A673 (cell line): ENCODE data around the gene DZANK1. TPM values are rescaled to one million over a fixed set of nuclear protein-coding genes. Genes with fewer than 3 reads are reported as not detected.

ENCODE experiments used
- Bru-seq: library from RNA; stranded (reverse); fragments of 400-500 nt; gene quantifications from one replicate; lab custom pipeline; 2021; lab: Mats Ljungman, UMichigan
- BruChase-seq, 2 experiments: library from RNA; stranded (reverse); fragments of 400-500 nt; gene quantifications; one replicate each; lab custom pipeline; 2021; lab: Mats Ljungman, UMichigan
- BruUV-seq: library from RNA; stranded (reverse); fragments of 400-500 nt; replicated peaks from 2 replicates; lab custom pipeline; 2021; lab: Mats Ljungman, UMichigan
- CTCF ChIA-PET: fragments of 300-600 bp; sonication (Branson Sonifier 250); formaldehyde crosslinking; loops from one replicate; lab custom pipeline; 2022; ENCODE audit warnings: antibody characterized with exemption; lab: Charles Lee
- POLR2A ChIA-PET: fragments of 300-600 bp; sonication (Branson Sonifier 250); formaldehyde crosslinking; loops from one replicate; lab custom pipeline; 2022; ENCODE audit warnings: antibody characterized with exemption; ENCODE audit not compliant: low non-redundant PET; lab: Charles Lee
- DNase-seq: peaks from one replicate; pipeline ENCODE4 v3.0.0-alpha.2; 2015; ENCODE audit warnings: low spot score
- H3K27ac ChIP-seq: fragments of 200-600 bp; sonication (generic); 2 replicates; pipeline ENCODE4 v1.5.1; 2016; ENCODE audit warnings: mixed run types, low read depth, mild to moderate bottlenecking, mixed read lengths, antibody characterized with exemption, low read length; ENCODE audit not compliant: poor library complexity, severe bottlenecking
- H3K27me3 ChIP-seq: fragments of 200-600 bp; sonication (generic); replicated peaks from 2 replicates; pipeline ENCODE4 v1.6.1; 2017; ENCODE audit warnings: mixed run types, low read depth, mild to moderate bottlenecking, mixed read lengths, antibody characterized with exemption, low read length; ENCODE audit not compliant: insufficient read depth, poor library complexity
- H3K36me3 ChIP-seq: fragments of 200-600 bp; sonication (generic); 2 replicates; pipeline ENCODE4 v1.6.1; 2016; ENCODE audit warnings: mixed run types, mild to moderate bottlenecking, mixed read lengths, antibody characterized with exemption, low read length; ENCODE audit not compliant: insufficient read depth, poor library complexity, severe bottlenecking
- H3K4me1 ChIP-seq: fragments of 200-600 bp; sonication (generic); 2 replicates; pipeline ENCODE4 v1.6.1; 2017; ENCODE audit warnings: mixed run types, mild to moderate bottlenecking, mixed read lengths, antibody characterized with exemption, low read length; ENCODE audit not compliant: insufficient read depth, poor library complexity, severe bottlenecking
- H3K4me3 ChIP-seq: fragments of 200-600 bp; sonication (generic); 2 replicates; pipeline ENCODE4 v1.5.1; 2016; ENCODE audit warnings: low read depth, mixed run types, mild to moderate bottlenecking, mixed read lengths, low read length; ENCODE audit not compliant: poor library complexity, severe bottlenecking
- H3K9me3 ChIP-seq: fragments of 200-600 bp; sonication (generic); 2 replicates; pipeline ENCODE4 v1.6.1; 2016; ENCODE audit warnings: mixed run types, low read depth, mild to moderate bottlenecking, mixed read lengths, antibody characterized with exemption, low read length; ENCODE audit not compliant: poor library complexity, severe bottlenecking
- EZH2 ChIP-seq: fragments of 200-600 bp; sonication (generic); IDR thresholded peaks from 2 replicates; pipeline ENCODE4 v1.6.1; 2017; ENCODE audit warnings: borderline replicate concordance, low read depth, mild to moderate bottlenecking, mixed read lengths, antibody characterized with exemption, low read length; ENCODE audit not compliant: poor library complexity, severe bottlenecking
- intact Hi-C: fragments of 100-400 bp; cut with micrococcal nuclease; formaldehyde crosslinking; loops from one replicate; pipeline ENCODE4 v1.10.0; 2022; ENCODE audit not compliant: unreplicated experiment
- long read RNA-seq: library from polyadenylated mRNA; stranded (forward); transcript quantifications from one replicate; pipeline ENCODE4 v2.0.0, GENCODE V29; 2022
- total RNA-seq: library from RNA; stranded (reverse); gene quantifications from 2 replicates; pipeline ENCODE4 v1.2.3, GENCODE V29; 2021
- TF ChIP-seq, protein P1 (sequence below): fragments of 300-800, 200-600 bp; sonication (generic); conservative IDR thresholded peaks from 2 replicates; pipeline ENCODE4 v1.5.1; 2017; ENCODE audit warnings: low read depth, mild to moderate bottlenecking, antibody characterized with exemption, low read length, moderate library complexity, mixed read lengths

Gene DZANK1
- total RNA-seq, result 3.9 and 4.4 TPM in 2 replicates
- percentile 52 among the genes with signal in this experiment for Bru-seq, nascent RNA
- percentile 57 among the genes with signal in this experiment for BruChase-seq, experiment 1, labeled RNA remaining after a 2-hour chase
- BruChase-seq, experiment 2, labeled RNA remaining after a 6-hour chase, result percentile 48 among the genes with signal in this experiment
- long read RNA-seq, partial matches to known transcripts, result 1 of 2 reads
- long read RNA-seq, other reads (novel, unspliced or antisense), result 1 of 2 reads

DNA sequence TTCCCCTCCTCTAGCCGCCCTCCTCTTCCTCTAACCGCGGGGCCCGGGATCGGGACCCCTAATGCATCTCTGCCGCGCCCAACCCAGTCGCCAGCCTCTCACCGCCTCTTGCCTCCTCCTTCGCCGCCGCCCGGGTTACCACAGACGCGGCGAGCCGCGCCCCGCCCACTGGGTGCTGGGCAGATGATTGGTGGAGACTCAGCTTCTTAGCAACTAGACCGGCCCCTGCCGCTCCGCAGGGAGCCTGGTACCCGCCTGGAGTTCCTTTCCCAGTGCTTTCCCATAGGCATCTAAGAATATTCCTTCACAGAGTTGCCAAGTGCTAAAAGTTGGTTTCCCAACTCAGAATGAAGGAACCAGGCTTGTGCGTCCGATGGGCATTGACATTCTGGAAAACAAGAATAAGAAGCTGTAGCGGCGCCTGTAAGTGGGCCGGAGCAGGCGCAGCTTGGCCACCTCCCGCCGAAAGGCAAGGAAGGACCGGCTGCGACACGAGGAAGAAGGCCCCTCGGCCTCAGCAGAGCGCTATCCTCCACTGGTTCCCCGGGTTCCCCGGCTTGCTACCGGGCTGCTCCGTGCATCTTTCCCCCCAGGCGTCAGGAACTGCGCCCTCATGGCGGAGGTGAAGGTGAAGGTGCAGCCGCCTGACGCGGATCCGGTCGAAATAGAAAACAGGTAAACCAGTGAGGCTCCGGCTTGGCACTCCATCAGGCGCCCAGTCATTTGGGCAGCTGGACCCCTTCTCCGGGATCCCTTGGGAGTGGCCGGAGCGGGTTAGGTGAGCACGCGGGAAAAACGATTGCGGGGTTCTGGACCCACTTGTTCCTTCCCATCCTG lies at the start of gene DZANK1, which contains the start of gene POLR3F:
DZANK1 (minus strand) TSS at position 137 of the 837 bp plus-strand sequence. CDS start 1,672 bp downstream, outside the sequence.
POLR3F (plus strand) TSS at position 497 of the 837 bp plus-strand sequence; CDS start at position 614, 117 bp downstream.
- intact Hi-C loops, result no loop called here
- H3K27ac ChIP-seq, result peak within 1 kb of the TSS; percentile 96

GRCh38 chr20:18515973-18516372 lies 49.1 kb upstream of the DZANK1 start:
- no TSS peak for BruUV-seq
- no peak for DNase-seq
- CTCF ChIA-PET, result no interaction called here

More for the DNA sequence above, at the start of gene DZANK1, which contains the start of gene POLR3F:
- CTCF ChIA-PET, result interaction anchor here (0.5 to 1.0 kb wide), 2 partner anchors 81 to 790 kb away, joined by 3 read pairs; no protein-coding TSS in a partner anchor
- Histone ChIP-seq H3K4me3 (peak within 1 kb of the TSS; percentile 94), H3K9me3 (no peaks in the 10 kb centered on the region), H3K36me3 (peaks cover 3% of the 10 kb centered on the region), H3K4me1 (peaks cover 7% of the 10 kb centered on the region), H3K27me3 (no peaks in the 10 kb centered on the region)
- TF ChIP-seq EZH2, result no peak
- TF ChIP-seq, protein P1, sequence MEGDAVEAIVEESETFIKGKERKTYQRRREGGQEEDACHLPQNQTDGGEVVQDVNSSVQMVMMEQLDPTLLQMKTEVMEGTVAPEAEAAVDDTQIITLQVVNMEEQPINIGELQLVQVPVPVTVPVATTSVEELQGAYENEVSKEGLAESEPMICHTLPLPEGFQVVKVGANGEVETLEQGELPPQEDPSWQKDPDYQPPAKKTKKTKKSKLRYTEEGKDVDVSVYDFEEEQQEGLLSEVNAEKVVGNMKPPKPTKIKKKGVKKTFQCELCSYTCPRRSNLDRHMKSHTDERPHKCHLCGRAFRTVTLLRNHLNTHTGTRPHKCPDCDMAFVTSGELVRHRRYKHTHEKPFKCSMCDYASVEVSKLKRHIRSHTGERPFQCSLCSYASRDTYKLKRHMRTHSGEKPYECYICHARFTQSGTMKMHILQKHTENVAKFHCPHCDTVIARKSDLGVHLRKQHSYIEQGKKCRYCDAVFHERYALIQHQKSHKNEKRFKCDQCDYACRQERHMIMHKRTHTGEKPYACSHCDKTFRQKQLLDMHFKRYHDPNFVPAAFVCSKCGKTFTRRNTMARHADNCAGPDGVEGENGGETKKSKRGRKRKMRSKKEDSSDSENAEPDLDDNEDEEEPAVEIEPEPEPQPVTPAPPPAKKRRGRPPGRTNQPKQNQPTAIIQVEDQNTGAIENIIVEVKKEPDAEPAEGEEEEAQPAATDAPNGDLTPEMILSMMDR, result no peak
- BruUV-seq, result no TSS peak
- DNase-seq, result peak; percentile 99
- POLR2A ChIA-PET, result interaction anchor here (0.6 kb wide), 1 partner anchor 1199 kb away, joined by 3 read pairs; no protein-coding TSS in a partner anchor

DNA sequence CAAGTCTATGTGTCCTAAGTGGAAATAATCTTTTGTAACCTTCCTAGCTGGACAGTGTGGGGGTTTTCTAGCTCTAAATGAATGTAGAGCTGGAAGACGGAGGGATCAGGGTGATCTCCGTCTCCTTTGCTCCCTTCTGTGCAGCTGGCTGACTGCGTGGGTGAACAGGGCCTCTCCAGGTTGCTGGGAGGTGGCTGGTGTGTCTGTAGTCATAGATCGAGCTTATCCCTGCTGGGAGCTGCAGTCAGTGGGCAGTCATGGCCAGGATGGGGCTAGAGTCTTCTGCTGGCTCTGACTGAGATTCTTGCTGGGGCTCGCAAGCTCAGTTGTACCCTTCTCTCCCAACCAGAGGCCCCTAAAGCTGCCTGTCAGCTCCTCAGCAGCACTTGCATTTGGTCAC lies 47.3 kb upstream of the DZANK1 start:
- Histone ChIP-seq H3K4me3 (no peak overlapping the region), H3K27me3 (no peaks in the 10 kb centered on the region), H3K9me3 (no peaks in the 10 kb centered on the region), H3K36me3 (peaks cover 42% of the 10 kb centered on the region), H3K27ac (no peak overlapping the region), H3K4me1 (no peaks in the 10 kb centered on the region)
- BruUV-seq, result no TSS peak
- ChIA-PET POLR2A (no interaction called here), CTCF (no interaction called here)
- no peak for DNase-seq
- intact Hi-C loops, result no loop called here
- TF ChIP-seq, protein P1, result no peak
- no peak for TF ChIP-seq EZH2

More at GRCh38 chr20:18515973-18516372, 49.1 kb upstream of the DZANK1 start:
- Histone ChIP-seq H3K27ac (no peak overlapping the region), H3K9me3 (no peaks in the 10 kb centered on the region), H3K27me3 (no peaks in the 10 kb centered on the region), H3K36me3 (peaks cover 38% of the 10 kb centered on the region), H3K4me3 (no peak overlapping the region), H3K4me1 (no peaks in the 10 kb centered on the region)
- no peak for TF ChIP-seq EZH2
- intact Hi-C loops, result no loop called here
- POLR2A ChIA-PET, result interaction anchor here (0.6 kb wide), 1 partner anchor 19 kb away, joined by 7 read pairs; no protein-coding TSS in a partner anchor
